ENCODE results near the gene SBNO2.

DNA sequence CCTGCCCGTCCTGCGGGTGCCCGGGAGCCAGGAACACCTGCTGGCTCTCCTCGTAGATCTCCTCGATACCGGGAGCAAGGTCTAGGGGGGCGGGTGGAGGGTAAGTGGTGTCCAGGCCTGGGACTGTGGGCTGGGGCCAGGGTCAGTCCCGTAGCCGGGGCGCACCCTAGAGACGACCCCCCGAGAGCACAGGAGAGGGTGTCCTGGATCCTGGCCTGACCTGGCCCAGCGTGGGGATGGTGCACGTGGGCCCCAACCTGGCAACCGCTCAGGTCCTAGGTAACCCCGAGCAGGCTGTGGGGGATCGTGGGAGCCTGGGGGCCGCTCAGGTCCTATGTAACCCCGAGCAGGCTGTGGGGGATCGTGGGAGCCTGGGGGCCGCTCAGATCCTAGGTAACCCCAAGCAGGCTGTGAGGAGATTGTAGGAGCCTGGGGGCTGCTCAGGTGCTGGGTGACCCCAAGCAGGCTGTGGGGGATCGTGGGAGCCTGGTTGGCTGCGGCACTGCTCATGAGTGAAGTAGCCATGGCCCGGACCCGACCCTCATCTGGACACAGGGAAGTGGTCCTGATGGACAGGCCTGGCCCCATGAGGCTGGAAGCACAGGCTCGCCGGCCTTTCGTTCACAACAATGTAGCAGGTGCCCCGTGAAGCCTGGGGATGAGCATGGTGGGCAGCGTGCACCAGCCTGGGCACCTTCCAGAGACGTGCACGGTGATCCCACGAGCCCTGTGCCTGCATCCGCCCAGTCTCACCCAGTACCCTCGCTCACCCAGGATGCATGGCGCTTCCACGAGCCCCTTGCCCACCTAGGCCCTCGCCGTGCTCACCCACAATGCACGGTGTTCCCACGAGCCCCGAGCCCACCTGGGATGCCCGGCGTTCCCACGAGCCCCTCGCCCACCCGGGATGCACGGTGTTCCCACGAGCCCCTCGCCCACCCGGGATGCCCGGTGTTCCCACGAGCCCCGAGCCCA lies 64.1 kb downstream of the SBNO2 start:
- TF ChIP-seq, protein P1, sequence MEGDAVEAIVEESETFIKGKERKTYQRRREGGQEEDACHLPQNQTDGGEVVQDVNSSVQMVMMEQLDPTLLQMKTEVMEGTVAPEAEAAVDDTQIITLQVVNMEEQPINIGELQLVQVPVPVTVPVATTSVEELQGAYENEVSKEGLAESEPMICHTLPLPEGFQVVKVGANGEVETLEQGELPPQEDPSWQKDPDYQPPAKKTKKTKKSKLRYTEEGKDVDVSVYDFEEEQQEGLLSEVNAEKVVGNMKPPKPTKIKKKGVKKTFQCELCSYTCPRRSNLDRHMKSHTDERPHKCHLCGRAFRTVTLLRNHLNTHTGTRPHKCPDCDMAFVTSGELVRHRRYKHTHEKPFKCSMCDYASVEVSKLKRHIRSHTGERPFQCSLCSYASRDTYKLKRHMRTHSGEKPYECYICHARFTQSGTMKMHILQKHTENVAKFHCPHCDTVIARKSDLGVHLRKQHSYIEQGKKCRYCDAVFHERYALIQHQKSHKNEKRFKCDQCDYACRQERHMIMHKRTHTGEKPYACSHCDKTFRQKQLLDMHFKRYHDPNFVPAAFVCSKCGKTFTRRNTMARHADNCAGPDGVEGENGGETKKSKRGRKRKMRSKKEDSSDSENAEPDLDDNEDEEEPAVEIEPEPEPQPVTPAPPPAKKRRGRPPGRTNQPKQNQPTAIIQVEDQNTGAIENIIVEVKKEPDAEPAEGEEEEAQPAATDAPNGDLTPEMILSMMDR (IDR thresholded peaks at IDR 0.05; ENCODE audit: extremely low read depth in 1 of 2, insufficient read depth in 1 of 2, low read depth in 1 of 2, low read length in 2 of 2) = no peak
- TF ChIP-seq JUN (IDR thresholded peaks at IDR 0.05; ENCODE audit: borderline replicate concordance, insufficient read depth, insufficient read length, low read depth) (no peak), EZH2 (IDR thresholded peaks at IDR 0.05; ENCODE audit: borderline replicate concordance, low read depth, low read length, severe bottlenecking) (no peak), POLR2AphosphoS5 (IDR thresholded peaks at IDR 0.05; ENCODE audit: insufficient read depth, low read depth, low read length) (no peak), POLR2A (IDR thresholded peaks at IDR 0.05; ENCODE audit: low read depth, low read length) (no peak)

Data from endothelial cell of umbilical vein (primary cell).